ENCODE measurements around the gene CRY2.

GRCh38 chr11:45827123-45827522 lies 20.2 kb upstream of the CRY2 start:
- TF ChIP-seq CTCF (IDR thresholded peaks at IDR 0.05) (no peak), POLR2A (IDR thresholded peaks at IDR 0.05) (no peak), EP300 (IDR thresholded peaks at IDR 0.05) (no peak)
